HEK293 (cell line): Measurements from ENCODE around the gene TIMM44.

ENCODE experiments used
- HOXA7 ChIP-seq: sonication (generic); formaldehyde crosslinking; IDR thresholded peaks from 2 replicates; pipeline ENCODE4 v1.8.1; 2022; ENCODE audit warnings: missing genetic modification reagents, borderline replicate concordance
- MZF1 ChIP-seq: fragments of 450-650 bp; formaldehyde crosslinking; IDR thresholded peaks from 2 replicates; pipeline ENCODE4 v1.5.1; 2017; ENCODE audit warnings: missing biosample characterization, missing genetic modification characterization, borderline replicate concordance
- REPIN1 ChIP-seq: fragments of 450-650 bp; formaldehyde crosslinking; IDR thresholded peaks from 2 replicates; pipeline ENCODE4 v1.5.1; 2017; ENCODE audit warnings: missing biosample characterization, missing genetic modification characterization, low read depth
- SETDB1 ChIP-seq: IDR thresholded peaks from one replicate; pipeline ENCODE4 v1.6.1; 2017; ENCODE audit warnings: mild to moderate bottlenecking, low read length, moderate library complexity, mixed read lengths; ENCODE audit not compliant: insufficient read length
- YY1 ChIP-seq: fragments of 450-650 bp; formaldehyde crosslinking; IDR thresholded peaks from 2 replicates; pipeline ENCODE4 v1.5.1; 2018; ENCODE audit warnings: missing biosample characterization, missing genetic modification characterization
- ZBTB48 ChIP-seq: fragments of 450-650 bp; formaldehyde crosslinking; IDR thresholded peaks from 2 replicates; pipeline ENCODE4 v1.5.1; 2016; ENCODE audit warnings: missing biosample characterization, missing genetic modification characterization
- ZBTB7A ChIP-seq: fragments of 450-650 bp; formaldehyde crosslinking; IDR thresholded peaks from 2 replicates; pipeline ENCODE4 v1.5.1; 2016; ENCODE audit warnings: low read depth, missing biosample characterization, missing genetic modification characterization
- ZFP37 ChIP-seq: fragments of 450-650 bp; formaldehyde crosslinking; IDR thresholded peaks from 2 replicates; pipeline ENCODE4 v1.5.1; 2016; ENCODE audit warnings: missing biosample characterization, missing genetic modification characterization
- ZFP69B ChIP-seq: fragments of 450-650 bp; formaldehyde crosslinking; IDR thresholded peaks from 2 replicates; pipeline ENCODE4 v1.5.1; 2016; ENCODE audit warnings: missing biosample characterization, missing genetic modification characterization
- ZNF10 ChIP-seq: fragments of 450-650 bp; formaldehyde crosslinking; IDR thresholded peaks from 2 replicates; pipeline ENCODE4 v1.5.1; 2017; ENCODE audit warnings: missing biosample characterization, missing genetic modification characterization
- ZNF132 ChIP-seq: fragments of 450-650 bp; formaldehyde crosslinking; IDR thresholded peaks from 2 replicates; pipeline ENCODE4 v1.5.1; 2017; ENCODE audit warnings: missing biosample characterization, missing genetic modification characterization, borderline replicate concordance
- ZNF133 ChIP-seq: fragments of 450-650 bp; formaldehyde crosslinking; IDR thresholded peaks from 2 replicates; pipeline ENCODE4 v1.5.1; 2016; ENCODE audit warnings: missing biosample characterization, missing genetic modification characterization
- ZNF155 ChIP-seq: fragments of 450-650 bp; formaldehyde crosslinking; IDR thresholded peaks from 2 replicates; pipeline ENCODE4 v1.5.1; 2016; ENCODE audit warnings: missing biosample characterization, missing genetic modification characterization
- ZNF274 ChIP-seq, 2 experiments: fragments of 200-500 bp in 1 of 2; fragments of 450-650 bp in 1 of 2; sonication (Bioruptor generic) in 1 of 2; formaldehyde crosslinking in 1 of 2; IDR thresholded peaks; 2 replicates each; pipeline versions ENCODE4 v1.5.1 to v1.6.1; 2014 to 2016; ENCODE audit warnings: borderline replicate concordance in 1 of 2, inconsistent platforms in 1 of 2, low read length in 1 of 2, missing biosample characterization in 1 of 2, missing genetic modification characterization in 1 of 2
- ZNF311 ChIP-seq: fragments of 450-650 bp; formaldehyde crosslinking; IDR thresholded peaks from 2 replicates; pipeline ENCODE4 v1.5.1; 2017; ENCODE audit warnings: missing biosample characterization, missing genetic modification characterization, borderline replicate concordance
- ZNF324 ChIP-seq: fragments of 450-650 bp; formaldehyde crosslinking; IDR thresholded peaks from 2 replicates; pipeline ENCODE4 v1.5.1; 2016; ENCODE audit warnings: missing biosample characterization, missing genetic modification characterization
- ZNF398 ChIP-seq: fragments of 450-650 bp; formaldehyde crosslinking; IDR thresholded peaks from 2 replicates; pipeline ENCODE4 v1.5.1; 2017; ENCODE audit warnings: missing biosample characterization, missing genetic modification characterization
- ZNF426 ChIP-seq: fragments of 450-650 bp; formaldehyde crosslinking; IDR thresholded peaks from 2 replicates; pipeline ENCODE4 v1.5.1; 2017; ENCODE audit warnings: missing biosample characterization, missing genetic modification characterization, mild to moderate bottlenecking, inconsistent platforms, moderate library complexity
- ZNF513 ChIP-seq: fragments of 450-650 bp; IDR thresholded peaks from 2 replicates; pipeline ENCODE4 v1.5.1; 2018; ENCODE audit warnings: missing biosample characterization, missing genetic modification characterization
- ZNF660 ChIP-seq: fragments of 450-650 bp; IDR thresholded peaks from 2 replicates; pipeline ENCODE4 v1.5.1; 2018; ENCODE audit warnings: missing biosample characterization, mild to moderate bottlenecking, missing genetic modification characterization
- ZNF704 ChIP-seq: fragments of 450-650 bp; formaldehyde crosslinking; IDR thresholded peaks from 2 replicates; pipeline ENCODE4 v1.5.1; 2016; ENCODE audit warnings: missing biosample characterization, missing genetic modification characterization
- ZNF785 ChIP-seq: fragments of 450-650 bp; formaldehyde crosslinking; IDR thresholded peaks from 2 replicates; pipeline ENCODE4 v1.5.1; 2016; ENCODE audit warnings: missing biosample characterization, missing genetic modification characterization
- ZSCAN16 ChIP-seq: fragments of 450-650 bp; formaldehyde crosslinking; IDR thresholded peaks from 2 replicates; pipeline ENCODE4 v1.5.1; 2016; ENCODE audit warnings: missing biosample characterization, missing genetic modification characterization
- ZSCAN23 ChIP-seq: fragments of 450-650 bp; formaldehyde crosslinking; IDR thresholded peaks from 2 replicates; pipeline ENCODE4 v1.5.1; 2016; ENCODE audit warnings: missing biosample characterization, missing genetic modification characterization
- TF ChIP-seq, protein P1 (sequence below): fragments of 450-650 bp; formaldehyde crosslinking; IDR thresholded peaks from 2 replicates; pipeline ENCODE4 v1.5.1; 2017; ENCODE audit warnings: missing biosample characterization, mild to moderate bottlenecking, missing genetic modification characterization, moderate library complexity
- TF ChIP-seq, protein P2 (sequence below): fragments of 450-650 bp; formaldehyde crosslinking; conservative IDR thresholded peaks from 2 replicates; pipeline ENCODE4 v1.5.1; 2016; ENCODE audit warnings: low read depth, missing biosample characterization, missing genetic modification characterization
- TF ChIP-seq, protein P3 (sequence below): fragments of 450-650 bp; formaldehyde crosslinking; IDR thresholded peaks from 2 replicates; pipeline ENCODE4 v1.5.1; 2017; ENCODE audit warnings: missing biosample characterization, missing genetic modification characterization

The TIMM44 gene

DNA sequence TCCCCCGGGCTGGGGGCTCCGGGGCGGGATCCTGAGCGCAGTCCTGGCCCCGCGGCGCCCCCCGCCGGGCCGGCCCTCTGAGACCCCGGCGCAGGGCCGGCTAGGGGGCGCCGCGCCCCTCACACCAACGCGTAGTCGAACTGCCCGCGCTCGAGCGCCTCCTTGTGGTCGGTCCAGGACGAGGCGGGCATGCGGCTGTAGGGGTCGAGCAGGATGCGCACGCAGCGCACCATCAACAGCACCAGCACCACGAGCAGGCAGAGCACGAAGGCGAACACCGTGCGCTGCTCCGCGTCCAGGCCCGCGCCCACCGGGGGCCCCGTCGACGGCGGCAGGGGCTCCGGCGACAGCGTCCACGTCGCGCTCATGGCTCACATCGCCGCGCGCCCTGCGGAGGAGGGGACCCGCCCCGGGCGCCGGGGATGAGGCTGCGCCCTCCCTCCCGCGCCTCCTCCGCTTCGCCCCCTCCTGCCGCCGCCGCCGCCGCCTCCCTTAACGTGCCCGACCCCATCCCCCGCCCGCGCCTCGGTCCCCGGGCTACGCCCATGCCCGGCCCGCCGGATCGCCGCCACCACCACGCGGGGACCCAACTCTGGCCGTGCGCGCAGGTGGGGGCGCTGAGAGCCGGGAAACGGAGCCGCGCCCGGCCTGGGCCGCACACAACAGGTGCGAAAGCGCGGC, 18.2 kb downstream of the TIMM44 start (continued):
- TF ChIP-seq ZNF398 (tag by site-specific recombination), result peak; percentile 57; the same call in 1 of the 2 replicates
- no peak for TF ChIP-seq ZFP37 (tag by site-specific recombination)
- no peak for TF ChIP-seq ZNF311 (tag by site-specific recombination)
- TF ChIP-seq ZNF133, result no peak
- 0 out of 2 replicates have a peak, but pooled peaks have one; percentile 28 for TF ChIP-seq ZBTB48 (tag by site-specific recombination)
- TF ChIP-seq ZNF10 (tag by site-specific recombination), result peak; percentile 51; the same call in 1 of the 2 replicates
- no peak for TF ChIP-seq SETDB1
- TF ChIP-seq, protein P1, sequence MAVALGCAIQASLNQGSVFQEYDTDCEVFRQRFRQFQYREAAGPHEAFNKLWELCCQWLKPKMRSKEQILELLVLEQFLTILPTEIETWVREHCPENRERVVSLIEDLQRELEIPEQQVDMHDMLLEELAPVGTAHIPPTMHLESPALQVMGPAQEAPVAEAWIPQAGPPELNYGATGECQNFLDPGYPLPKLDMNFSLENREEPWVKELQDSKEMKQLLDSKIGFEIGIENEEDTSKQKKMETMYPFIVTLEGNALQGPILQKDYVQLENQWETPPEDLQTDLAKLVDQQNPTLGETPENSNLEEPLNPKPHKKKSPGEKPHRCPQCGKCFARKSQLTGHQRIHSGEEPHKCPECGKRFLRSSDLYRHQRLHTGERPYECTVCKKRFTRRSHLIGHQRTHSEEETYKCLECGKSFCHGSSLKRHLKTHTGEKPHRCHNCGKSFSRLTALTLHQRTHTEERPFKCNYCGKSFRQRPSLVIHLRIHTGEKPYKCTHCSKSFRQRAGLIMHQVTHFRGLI (tag by site-specific recombination), result no peak
- TF ChIP-seq ZSCAN16 (tag by site-specific recombination), result no peak
- no peak for TF ChIP-seq REPIN1 (tag by site-specific recombination)
- TF ChIP-seq MZF1 (tag by site-specific recombination), result no peak
- TF ChIP-seq, protein P2, sequence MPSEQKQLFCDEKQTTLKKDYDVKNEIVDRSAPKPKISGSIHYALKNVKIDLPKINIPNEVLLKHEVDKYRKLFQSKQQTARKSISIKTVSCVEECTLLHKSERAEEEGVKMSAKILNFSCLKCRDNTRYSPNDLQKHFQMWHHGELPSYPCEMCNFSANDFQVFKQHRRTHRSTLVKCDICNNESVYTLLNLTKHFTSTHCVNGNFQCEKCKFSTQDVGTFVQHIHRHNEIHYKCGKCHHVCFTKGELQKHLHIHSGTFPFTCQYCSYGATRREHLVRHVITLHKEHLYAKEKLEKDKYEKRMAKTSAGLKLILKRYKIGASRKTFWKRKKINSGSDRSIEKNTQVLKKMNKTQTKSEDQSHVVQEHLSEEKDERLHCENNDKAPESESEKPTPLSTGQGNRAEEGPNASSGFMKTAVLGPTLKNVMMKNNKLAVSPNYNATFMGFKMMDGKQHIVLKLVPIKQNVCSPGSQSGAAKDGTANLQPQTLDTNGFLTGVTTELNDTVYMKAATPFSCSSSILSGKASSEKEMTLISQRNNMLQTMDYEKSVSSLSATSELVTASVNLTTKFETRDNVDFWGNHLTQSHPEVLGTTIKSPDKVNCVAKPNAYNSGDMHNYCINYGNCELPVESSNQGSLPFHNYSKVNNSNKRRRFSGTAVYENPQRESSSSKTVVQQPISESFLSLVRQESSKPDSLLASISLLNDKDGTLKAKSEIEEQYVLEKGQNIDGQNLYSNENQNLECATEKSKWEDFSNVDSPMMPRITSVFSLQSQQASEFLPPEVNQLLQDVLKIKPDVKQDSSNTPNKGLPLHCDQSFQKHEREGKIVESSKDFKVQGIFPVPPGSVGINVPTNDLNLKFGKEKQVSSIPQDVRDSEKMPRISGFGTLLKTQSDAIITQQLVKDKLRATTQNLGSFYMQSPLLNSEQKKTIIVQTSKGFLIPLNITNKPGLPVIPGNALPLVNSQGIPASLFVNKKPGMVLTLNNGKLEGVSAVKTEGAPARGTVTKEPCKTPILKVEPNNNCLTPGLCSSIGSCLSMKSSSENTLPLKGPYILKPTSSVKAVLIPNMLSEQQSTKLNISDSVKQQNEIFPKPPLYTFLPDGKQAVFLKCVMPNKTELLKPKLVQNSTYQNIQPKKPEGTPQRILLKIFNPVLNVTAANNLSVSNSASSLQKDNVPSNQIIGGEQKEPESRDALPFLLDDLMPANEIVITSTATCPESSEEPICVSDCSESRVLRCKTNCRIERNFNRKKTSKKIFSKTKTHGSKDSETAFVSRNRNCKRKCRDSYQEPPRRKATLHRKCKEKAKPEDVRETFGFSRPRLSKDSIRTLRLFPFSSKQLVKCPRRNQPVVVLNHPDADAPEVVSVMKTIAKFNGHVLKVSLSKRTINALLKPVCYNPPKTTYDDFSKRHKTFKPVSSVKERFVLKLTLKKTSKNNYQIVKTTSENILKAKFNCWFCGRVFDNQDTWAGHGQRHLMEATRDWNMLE (tag by site-specific recombination), result no peak
- TF ChIP-seq ZNF324 (tag by site-specific recombination), result no peak
- TF ChIP-seq, protein P3, sequence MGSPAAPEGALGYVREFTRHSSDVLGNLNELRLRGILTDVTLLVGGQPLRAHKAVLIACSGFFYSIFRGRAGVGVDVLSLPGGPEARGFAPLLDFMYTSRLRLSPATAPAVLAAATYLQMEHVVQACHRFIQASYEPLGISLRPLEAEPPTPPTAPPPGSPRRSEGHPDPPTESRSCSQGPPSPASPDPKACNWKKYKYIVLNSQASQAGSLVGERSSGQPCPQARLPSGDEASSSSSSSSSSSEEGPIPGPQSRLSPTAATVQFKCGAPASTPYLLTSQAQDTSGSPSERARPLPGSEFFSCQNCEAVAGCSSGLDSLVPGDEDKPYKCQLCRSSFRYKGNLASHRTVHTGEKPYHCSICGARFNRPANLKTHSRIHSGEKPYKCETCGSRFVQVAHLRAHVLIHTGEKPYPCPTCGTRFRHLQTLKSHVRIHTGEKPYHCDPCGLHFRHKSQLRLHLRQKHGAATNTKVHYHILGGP (tag by site-specific recombination), result no peak
- TF ChIP-seq HOXA7, result no peak
- no peak for TF ChIP-seq ZFP69B (tag by site-specific recombination)
- no peak for TF ChIP-seq ZNF274 (IDR thresholded peaks at IDR 0.05; ENCODE audit: low read length)
- no peak for TF ChIP-seq ZNF274 (tag by site-specific recombination; IDR thresholded peaks at IDR 0.05; ENCODE audit: borderline replicate concordance)
- no peak for TF ChIP-seq ZNF132 (tag by site-specific recombination)
- TF ChIP-seq ZBTB7A (tag by site-specific recombination), result 0 out of 2 replicates have a peak, but pooled peaks have one; percentile 31
- TF ChIP-seq ZNF155 (tag by site-specific recombination), result no peak
- TF ChIP-seq ZNF426 (tag by site-specific recombination), result no peak
- TF ChIP-seq ZNF704, result no peak
- peak; percentile 72 for TF ChIP-seq ZNF660 (tag by site-specific recombination)
- no peak for TF ChIP-seq ZNF513
- 0 out of 2 replicates have a peak, but pooled peaks have one; percentile 11 for TF ChIP-seq YY1
- no peak for TF ChIP-seq ZNF785 (tag by site-specific recombination)
- no peak for TF ChIP-seq ZSCAN23 (tag by site-specific recombination)
